GM18951 (cell line): Measurements from ENCODE around the gene CD3E.
"Not testable (repeated sequence)": the region's sequence is repeated elsewhere in the genome, so short reads cannot be mapped to it uniquely, and the experiment has no call there.

Experiments used
- POLR2A ChIP-seq: IDR thresholded peaks from 4 replicates; pipeline ENCODE4 v1.6.1; 2011; ENCODE audit warnings: mild to moderate bottlenecking; ENCODE audit not compliant: insufficient read length, insufficient read depth; ENCODE audit errors: extremely low read depth
- in situ Hi-C: fragments of 300-500 bp; cut with MboI; formaldehyde crosslinking; loops from one replicate; pipeline ENCODE4 v1.12.0; 2022; ENCODE audit warnings: low sequenced_read_pairs, mixed read lengths, inconsistent platforms; ENCODE audit not compliant: unreplicated experiment

The CD3E gene

DNA sequence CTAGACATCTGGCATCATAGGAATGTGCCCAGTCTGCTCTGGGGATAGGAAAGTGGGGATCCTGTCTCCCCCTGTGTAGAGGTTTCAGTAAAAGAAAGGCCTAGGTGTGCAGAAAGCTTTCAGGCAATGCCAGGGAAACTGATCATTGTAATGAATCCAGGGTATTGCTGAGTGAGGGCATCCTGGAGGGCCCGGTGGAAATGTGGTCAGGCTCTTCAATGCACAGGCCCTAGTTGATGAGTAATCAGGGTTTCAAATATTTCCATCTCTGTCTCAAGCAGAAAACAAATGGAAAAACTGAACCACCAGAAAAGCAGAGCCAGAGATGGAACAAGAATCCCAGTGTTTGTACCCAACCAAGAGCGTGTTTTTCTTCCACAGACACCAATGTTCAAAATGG, 2.0 kb downstream of the CD3E start:
- in situ Hi-C loops, result no loop called here
- no peak for TF ChIP-seq POLR2A

- in situ Hi-C loops, result not testable (repeated sequence)
Measured at GRCh38 chr11:118308995-118309528, 4.5 kb downstream of the CD3E start.

GRCh38 chr11:118310271-118310670, 5.7 kb downstream of the CD3E start:
- in situ Hi-C loops, result no loop called here
- TF ChIP-seq POLR2A, result no peak

DNA sequence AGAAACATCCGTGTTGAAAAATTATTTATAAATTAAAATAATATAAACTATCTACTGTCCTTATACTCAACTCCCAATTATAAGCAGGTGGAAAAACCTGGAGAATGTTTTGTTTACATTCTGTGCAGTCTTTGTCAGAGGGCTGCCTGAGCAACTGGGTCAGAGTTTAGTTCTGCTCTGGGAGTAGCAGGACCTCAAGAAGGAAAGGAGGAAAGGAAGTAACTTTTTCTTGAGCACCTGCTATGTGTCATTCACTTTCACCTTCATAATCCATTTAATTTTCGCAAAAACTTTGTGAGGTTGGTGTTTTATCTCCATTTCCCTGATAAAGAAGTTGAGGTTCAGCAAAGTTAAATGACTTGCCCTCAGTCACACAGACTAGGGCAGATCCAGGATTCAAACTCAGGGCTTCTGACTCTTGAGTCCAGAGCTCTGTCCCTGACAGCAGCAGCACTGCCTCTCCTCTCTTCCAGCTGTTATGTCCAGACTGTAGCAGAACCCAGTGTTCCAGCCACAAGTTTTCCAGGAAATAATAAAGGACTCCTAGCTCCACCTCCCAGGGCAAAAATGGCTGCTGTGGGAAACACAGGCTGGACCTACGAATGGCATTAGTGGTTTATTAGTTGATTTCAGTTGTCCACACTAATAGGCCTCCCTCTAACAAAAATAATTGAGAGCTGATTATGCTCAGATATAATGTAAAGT, 6.4 kb downstream of the CD3E start:
- in situ Hi-C loops, result no loop called here
- no peak for TF ChIP-seq POLR2A

DNA sequence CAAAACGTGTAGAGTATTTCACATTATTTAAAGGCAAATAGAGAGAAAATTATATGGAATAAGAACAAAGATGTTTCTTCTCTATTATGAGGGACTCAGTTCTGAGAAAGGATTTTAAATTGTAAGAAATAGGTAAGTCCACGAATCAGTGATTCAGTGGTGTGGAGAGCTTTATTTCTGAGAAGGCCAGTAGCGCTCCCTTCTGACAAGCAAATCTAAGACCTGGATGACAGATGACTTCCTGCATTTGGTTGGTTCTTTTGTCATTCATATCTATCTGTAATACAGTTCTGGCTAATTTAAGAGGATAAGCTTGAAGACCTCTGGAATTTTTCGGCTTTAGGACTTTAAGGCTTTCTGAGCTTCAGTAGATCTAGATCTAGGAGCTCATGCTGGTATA, 7.0 kb downstream of the CD3E start:
- in situ Hi-C loops, result no loop called here
- TF ChIP-seq POLR2A, result no peak

GRCh38 chr11:118312328-118312727, 7.8 kb downstream of the CD3E start:
- in situ Hi-C loops, result no loop called here
- TF ChIP-seq POLR2A, result no peak

DNA sequence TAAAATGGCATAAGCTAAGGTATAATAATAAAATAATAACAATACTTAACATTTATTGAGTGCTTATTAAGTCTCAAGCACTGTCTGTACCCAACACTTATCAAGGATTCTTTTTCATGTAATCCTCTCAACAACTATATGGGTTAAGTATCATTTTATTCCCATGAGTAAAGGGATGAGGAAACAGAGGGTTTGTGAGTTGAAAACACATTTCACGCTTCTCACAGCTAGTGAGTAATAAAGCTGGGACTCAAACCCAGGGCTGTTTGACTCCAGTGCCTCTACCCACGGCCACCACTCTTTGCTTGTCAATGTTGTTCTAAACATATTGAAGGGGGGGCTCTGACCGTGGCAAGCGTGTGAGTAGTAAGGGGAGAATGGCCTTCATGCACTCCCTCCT, 8.7 kb downstream of the CD3E start:
- in situ Hi-C loops, result no loop called here
- TF ChIP-seq POLR2A, result no peak

- TF ChIP-seq POLR2A, result no peak
- in situ Hi-C loops, result no loop called here
Measured at GRCh38 chr11:118314988-118315411, 10.5 kb downstream of the CD3E start.

DNA sequence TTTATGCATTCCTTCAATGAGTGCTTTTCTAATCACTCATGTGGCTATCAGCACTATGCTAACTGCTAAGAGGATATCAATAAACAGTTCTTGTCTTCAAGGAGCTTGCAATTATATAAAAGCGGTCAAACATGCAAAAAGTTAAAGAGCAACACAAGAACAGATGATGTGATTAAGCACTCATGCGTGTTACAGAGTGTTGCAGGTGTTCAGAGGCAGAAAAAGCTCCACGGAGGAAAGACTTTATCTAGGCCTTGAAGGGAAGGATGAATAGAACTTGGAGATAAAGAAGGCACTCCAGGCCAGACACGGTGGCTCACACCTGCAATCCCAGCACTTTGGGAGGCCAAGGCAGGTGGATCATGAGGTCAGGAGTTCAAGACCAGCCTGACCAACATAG, 13.6 kb downstream of the CD3E start:
- in situ Hi-C loops, result no loop called here
- TF ChIP-seq POLR2A, result no peak

DNA sequence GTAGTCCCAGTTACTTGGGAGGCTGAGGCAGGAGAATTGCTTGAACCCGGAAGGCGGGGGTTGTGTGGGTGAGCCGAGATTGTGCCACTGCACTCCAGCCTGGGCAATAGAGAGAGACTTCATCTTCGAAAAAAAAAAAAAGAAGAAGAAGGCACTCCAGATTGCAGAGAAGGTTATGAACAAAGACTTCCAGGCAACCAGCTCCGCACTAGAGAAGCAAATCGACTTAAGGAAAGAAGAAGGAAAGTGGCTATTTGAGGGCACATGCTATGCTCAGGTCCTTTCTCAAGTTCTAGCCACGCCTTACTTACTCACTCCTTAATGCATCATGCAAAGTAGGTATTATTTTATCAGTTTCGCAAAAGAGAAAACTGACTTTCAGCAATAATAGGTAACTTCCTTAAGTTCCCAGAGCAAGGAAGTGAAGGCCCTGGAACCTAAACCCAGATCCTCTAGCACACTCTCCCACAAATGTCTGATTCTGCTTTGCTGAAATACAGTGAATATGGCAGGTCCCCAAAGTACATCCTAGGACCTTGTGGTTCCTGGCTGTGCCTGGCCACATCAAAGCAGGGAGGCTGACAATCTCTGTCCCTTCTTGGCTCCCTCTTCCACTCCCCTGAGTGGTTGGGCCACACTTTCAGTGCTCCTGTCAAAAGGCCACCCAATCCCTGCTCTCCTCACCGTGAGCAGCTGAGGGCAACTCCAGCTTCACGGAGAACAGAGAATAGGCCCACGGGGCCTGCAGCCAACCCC, 14.2 kb downstream of the CD3E start:
- in situ Hi-C loops, result no loop called here
- no peak for TF ChIP-seq POLR2A

GRCh38 chr11:118319337-118319707, 14.8 kb downstream of the CD3E start:
- no peak for TF ChIP-seq POLR2A
- in situ Hi-C loops, result no loop called here

GRCh38 chr11:118320515-118320914, 16.0 kb downstream of the CD3E start:
- in situ Hi-C loops, result no loop called here

DNA sequence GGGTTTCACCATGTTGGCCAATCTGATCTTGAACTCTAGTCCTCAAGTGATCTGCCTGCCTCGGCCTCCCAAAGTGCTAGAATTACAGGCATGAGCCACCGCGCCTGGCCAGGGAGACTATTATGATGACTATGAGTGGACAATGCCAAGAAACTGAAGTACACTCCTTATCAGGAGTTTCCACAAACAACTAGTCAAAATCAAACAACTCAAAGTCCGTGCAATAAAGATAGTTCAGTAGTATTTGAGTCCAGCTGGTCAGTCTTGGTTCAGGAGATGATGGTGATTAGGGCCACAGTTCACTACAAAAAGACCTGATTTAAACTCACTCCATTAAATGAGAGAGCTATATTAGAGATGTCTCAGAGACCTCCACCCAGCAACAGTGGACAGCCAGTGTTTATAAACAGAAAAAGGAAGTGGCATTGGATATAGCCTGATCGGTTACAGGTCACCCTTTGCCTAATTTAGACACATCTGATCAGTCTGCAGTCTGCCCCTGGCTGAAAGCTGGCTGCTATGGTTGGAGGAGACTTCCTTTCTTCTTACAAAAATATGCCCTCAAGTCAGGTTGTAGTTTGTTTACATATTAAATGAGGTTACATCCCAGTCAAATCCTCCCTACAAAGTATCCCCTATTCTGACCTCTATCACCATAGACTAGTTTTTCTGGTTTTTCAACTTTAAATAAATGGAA, 17.0 kb downstream of the CD3E start:
- in situ Hi-C loops, result no loop called here
- no peak for TF ChIP-seq POLR2A

More at GRCh38 chr11:118320515-118320914, 16.0 kb downstream of the CD3E start:
- no peak for TF ChIP-seq POLR2A
